H9 (cell line): ENCODE results near the gene SLC9A9. TPM values are rescaled to one million over a fixed set of nuclear protein-coding genes. Genes with fewer than 3 reads are reported as not detected.

Experiments used
- DNase-seq: peaks from one replicate; pipeline ENCODE4 v3.0.0-alpha.2; 2017
- H2AFZ ChIP-seq: one replicate; pipeline ENCODE4 v1.6.1; 2013; ENCODE audit warnings: mild to moderate bottlenecking, low read length, control low read depth, moderate library complexity
- H2AK5ac ChIP-seq: 2 replicates; pipeline ENCODE4 v1.6.1; 2013; ENCODE audit warnings: low read length, control low read depth, mixed read lengths; ENCODE audit not compliant: insufficient read length
- H2BK120ac ChIP-seq: one replicate; pipeline ENCODE4 v1.6.1; 2013; ENCODE audit warnings: low read depth, mild to moderate bottlenecking, low read length, control low read depth, inconsistent platforms; ENCODE audit not compliant: poor library complexity, severe bottlenecking
- H2BK12ac ChIP-seq: 2 replicates; pipeline ENCODE4 v1.6.1; 2013; ENCODE audit warnings: low read length, control low read depth, mixed read lengths, low read depth; ENCODE audit not compliant: insufficient read length
- H2BK15ac ChIP-seq: 2 replicates; pipeline ENCODE4 v1.6.1; 2013; ENCODE audit warnings: low read depth, low read length, control low read depth
- H2BK20ac ChIP-seq: one replicate; pipeline ENCODE4 v1.6.1; 2013; ENCODE audit warnings: low read depth, mild to moderate bottlenecking, low read length, control low read depth, inconsistent platforms; ENCODE audit not compliant: poor library complexity, severe bottlenecking
- H2BK5ac ChIP-seq: 2 replicates; pipeline ENCODE4 v1.6.1; 2013; ENCODE audit warnings: low read length, control low read depth, mixed read lengths; ENCODE audit not compliant: insufficient read length
- H3K14ac ChIP-seq: 2 replicates; pipeline ENCODE4 v1.6.1; 2013; ENCODE audit warnings: low read length, control low read depth; ENCODE audit not compliant: insufficient read depth
- H3K18ac ChIP-seq: 2 replicates; pipeline ENCODE4 v1.6.1; 2013; ENCODE audit warnings: low read depth, mild to moderate bottlenecking, mixed read lengths, low read length, control low read depth; ENCODE audit not compliant: insufficient read length
- H3K23ac ChIP-seq: 2 replicates; pipeline ENCODE4 v1.6.1; 2013; ENCODE audit warnings: low read length, control low read depth, mixed read lengths, low read depth; ENCODE audit not compliant: insufficient read length
- H3K23me2 ChIP-seq: 2 replicates; pipeline ENCODE4 v1.6.1; 2013; ENCODE audit warnings: low read depth, mild to moderate bottlenecking, mixed read lengths, low read length, control low read depth; ENCODE audit not compliant: insufficient read length, poor library complexity, severe bottlenecking
- H3K27ac ChIP-seq: 2 replicates; pipeline ENCODE4 v1.5.1; 2013; ENCODE audit warnings: low read length, control low read depth, mixed read lengths, low read depth; ENCODE audit not compliant: insufficient read length
- H3K27me3 ChIP-seq: 2 replicates; pipeline ENCODE4 v1.6.1; 2013; ENCODE audit warnings: low read length, control low read depth, inconsistent platforms; ENCODE audit not compliant: insufficient read depth
- H3K4ac ChIP-seq: 2 replicates; pipeline ENCODE4 v1.6.1; 2013; ENCODE audit warnings: low read depth, mild to moderate bottlenecking, control low read depth, inconsistent platforms, low read length, moderate library complexity
- H3K4me1 ChIP-seq: 2 replicates; pipeline ENCODE4 v1.6.1; 2013; ENCODE audit warnings: low read length, control low read depth, inconsistent platforms; ENCODE audit not compliant: insufficient read depth
- H3K4me2 ChIP-seq: 2 replicates; pipeline ENCODE4 v1.6.1; 2013; ENCODE audit warnings: low read length, control low read depth, mixed read lengths; ENCODE audit not compliant: insufficient read length, insufficient read depth
- H3K56ac ChIP-seq: 2 replicates; pipeline ENCODE4 v1.6.1; 2013; ENCODE audit warnings: low read depth, mild to moderate bottlenecking, mixed read lengths, low read length, control low read depth; ENCODE audit not compliant: insufficient read length
- H3K79me1 ChIP-seq: 2 replicates; pipeline ENCODE4 v1.6.1; 2013; ENCODE audit warnings: low read depth, mild to moderate bottlenecking, moderate library complexity, low read length, control low read depth, inconsistent platforms; ENCODE audit not compliant: insufficient read depth, poor library complexity, severe bottlenecking
- H3K79me2 ChIP-seq: 2 replicates; pipeline ENCODE4 v1.6.1; 2013; ENCODE audit warnings: low read length, control low read depth, inconsistent platforms; ENCODE audit not compliant: insufficient read depth
- H3K9ac ChIP-seq: 2 replicates; pipeline ENCODE4 v1.6.1; 2013; ENCODE audit warnings: low read length, control low read depth, mixed read lengths; ENCODE audit not compliant: insufficient read length; ENCODE audit errors: extremely low read depth
- H3K9me3 ChIP-seq: one replicate; pipeline ENCODE4 v1.6.1; 2013; ENCODE audit warnings: low read depth, low read length, inconsistent platforms; ENCODE audit not compliant: control insufficient read depth
- H3T11ph ChIP-seq: one replicate; pipeline ENCODE4 v1.6.1; 2013; ENCODE audit warnings: mild to moderate bottlenecking, low read length, control low read depth, inconsistent platforms
- H4K20me1 ChIP-seq: one replicate; pipeline ENCODE4 v1.6.1; 2013; ENCODE audit not compliant: control insufficient read depth, insufficient read length, insufficient read depth
- H4K5ac ChIP-seq: 2 replicates; pipeline ENCODE4 v1.6.1; 2013; ENCODE audit warnings: low read depth, mild to moderate bottlenecking, mixed read lengths, low read length, control low read depth; ENCODE audit not compliant: insufficient read length
- H4K8ac ChIP-seq: replicated peaks from 2 replicates; pipeline ENCODE4 v1.6.1; 2013; ENCODE audit warnings: low read length, control low read depth, mixed read lengths, low read depth; ENCODE audit not compliant: insufficient read length
- H4K91ac ChIP-seq: 2 replicates; pipeline ENCODE4 v1.6.1; 2013; ENCODE audit warnings: low read depth, mild to moderate bottlenecking, moderate library complexity, mixed read lengths, low read length, control low read depth; ENCODE audit not compliant: insufficient read length
- H3K27ac Mint-ChIP-seq, 3 experiments: 2 replicates in 2 of 3; 3 replicates in 1 of 3; pipeline ENCODE4 v1.8.0; 2020 to 2021; ENCODE audit warnings: mixed read lengths in 3 of 3, mild to moderate bottlenecking in 1 of 3, moderate library complexity in 1 of 3
- H3K27me3 Mint-ChIP-seq: 2 replicates; pipeline ENCODE4 v1.8.0; 2021; ENCODE audit warnings: low read depth, mild to moderate bottlenecking, moderate library complexity, mixed read lengths
- H3K36me3 Mint-ChIP-seq, 3 experiments: 2 replicates in 2 of 3; 3 replicates in 1 of 3; pipeline ENCODE4 v1.8.0; 2020 to 2021; ENCODE audit warnings: low read depth in 3 of 3, mixed read lengths in 3 of 3; ENCODE audit not compliant: insufficient read depth in 1 of 3
- H3K4me1 Mint-ChIP-seq, 2 experiments: 2 replicates each; pipeline ENCODE4 v1.8.0; 2020; ENCODE audit warnings: mixed read lengths in 2 of 2
- H3K4me3 Mint-ChIP-seq, 2 experiments: 2 replicates in 1 of 2; 3 replicates in 1 of 2; pipeline ENCODE4 v1.8.0; 2020 to 2021; ENCODE audit warnings: mild to moderate bottlenecking in 2 of 2, mixed read lengths in 2 of 2, moderate library complexity in 1 of 2
- H3K9me3 Mint-ChIP-seq, 2 experiments: 2 replicates in 1 of 2; 3 replicates in 1 of 2; pipeline ENCODE4 v1.8.0; 2020; ENCODE audit warnings: mild to moderate bottlenecking in 2 of 2, mixed read lengths in 2 of 2, moderate library complexity in 1 of 2
- CTCF ChIP-seq: fragments of 200-600 bp; sonication (generic); conservative IDR thresholded peaks from 3 replicates; pipeline ENCODE4 v1.8.0; 2021; ENCODE audit warnings: antibody characterized with exemption, mild to moderate bottlenecking
- WGBS: extraction: QIAGEN DNeasy Blood & Tissue Kit; methylation state at CpG from one replicate; pipeline ENCODE4 v1.1.7; 2013; ENCODE audit warnings: missing lambda C conversion rate, low lambda C conversion rate, mixed read lengths; ENCODE audit not compliant: insufficient read length; ENCODE audit errors: extremely low coverage; 5-methylcytosine and 5-hydroxymethylcytosine counted together
- total RNA-seq: library from RNA; stranded (reverse); gene quantifications from 2 replicates; pipeline ENCODE4 v1.2.1, GENCODE V29; 2021

Gene SLC9A9
- total RNA-seq, 1 experiment from 2014 or later: 0.35 TPM

- Mint-ChIP-seq H3K9me3 (no peaks in the 10 kb centered on the region), H3K36me3 (no peaks in the 10 kb centered on the region), H3K27me3 (no peaks in the 10 kb centered on the region), H3K4me1 (no peaks in the 10 kb centered on the region), H3K4me3 (no peak overlapping the region), H3K27ac (no peak overlapping the region)
- no peaks in the 10 kb centered on the region for H3K4me1 ChIP-seq
- no peaks in the 10 kb centered on the region for H4K20me1 ChIP-seq
- H2AK5ac ChIP-seq: no peak overlapping the region
- H3T11ph ChIP-seq: no peak overlapping the region
- no peaks in the 10 kb centered on the region for H3K23me2 ChIP-seq
- no peak overlapping the region for H2BK15ac ChIP-seq
- H3K9me3 ChIP-seq: no peaks in the 10 kb centered on the region
- H2BK20ac ChIP-seq: no peak overlapping the region
- H2BK5ac ChIP-seq: no peak overlapping the region
- H4K8ac ChIP-seq: no peak overlapping the region
- WGBS: no CpG with 5 or more reads among the region's 4 CpGs
- no peak overlapping the region for H3K23ac ChIP-seq
- no peak for DNase-seq
- no peak overlapping the region for H4K5ac ChIP-seq
- no peaks in the 10 kb centered on the region for H3K79me1 ChIP-seq
- no peak overlapping the region for H3K4ac ChIP-seq
- H2BK12ac ChIP-seq: no peak overlapping the region
- H3K4me2 ChIP-seq: no peak overlapping the region
- H3K27me3 ChIP-seq: no peaks in the 10 kb centered on the region
- H2AFZ ChIP-seq: no peak overlapping the region
- H3K9ac ChIP-seq: no peak overlapping the region
- no peak overlapping the region for H2BK120ac ChIP-seq
- no peak overlapping the region for H4K91ac ChIP-seq
- H3K79me2 ChIP-seq: no peaks in the 10 kb centered on the region
- no peak for TF ChIP-seq CTCF
- no peak overlapping the region for H3K27ac ChIP-seq
- H3K56ac ChIP-seq: no peak overlapping the region
- no peak overlapping the region for H3K18ac ChIP-seq
- H3K14ac ChIP-seq: no peak overlapping the region
Measured at GRCh38 chr3:143283432-143284128, 564.7 kb downstream of the SLC9A9 start.
